Bronchial epithelial cell (primary cell): ENCODE data around the gene GAS5. TPM values are rescaled to one million over a fixed set of nuclear protein-coding genes. Genes with fewer than 3 reads are reported as not detected.

Source experiments
- DNase-seq: peaks from one replicate; pipeline ENCODE4 v3.0.0-alpha.2; 2010; ENCODE audit warnings: low read depth
- FAIRE-seq: peaks from 2 replicates; lab custom pipeline; 2011; peaks lifted over from hg19 to GRCh38; lab: Jason Lieb, UNC
- H3K27me3 ChIP-seq: 2 replicates; pipeline ENCODE4 v1.5.1; 2011; ENCODE audit warnings: low read length; ENCODE audit not compliant: control insufficient read depth, insufficient read depth
- H3K36me3 ChIP-seq: 2 replicates; pipeline ENCODE4 v1.5.1; 2011; ENCODE audit warnings: low read length; ENCODE audit not compliant: control insufficient read depth, insufficient read depth
- H3K4me3 ChIP-seq: 2 replicates; pipeline ENCODE4 v1.5.1; 2011; ENCODE audit warnings: mild to moderate bottlenecking, low read depth, low read length, control low read depth
- CTCF ChIP-seq: IDR thresholded peaks from 2 replicates; pipeline ENCODE4 v1.5.1; 2011; ENCODE audit warnings: mild to moderate bottlenecking, moderate library complexity, low read length, control low read depth, inconsistent platforms; ENCODE audit not compliant: insufficient read depth, severe bottlenecking
- total RNA-seq: library from RNA; depleted of rRNA; stranded (reverse); fragments of >200 nt; gene quantifications from 2 replicates; pipeline ENCODE4 v1.2.1, GENCODE V29; 2014

Gene GAS5
- 955 and 2,584 TPM in 2 replicates for total RNA-seq

- peaks cover 16% of the 10 kb centered on the region for H3K36me3 ChIP-seq
- peak within 1 kb of the TSS; percentile 70 for H3K4me3 ChIP-seq
- TF ChIP-seq CTCF, result no peak
- H3K27me3 ChIP-seq, result no peaks in the 10 kb centered on the region
- DNase-seq (peak; percentile 98), FAIRE-seq (peak; percentile 18)
These were observed at the start of gene GAS5 for GRCh38 chr1:173867753-173868265. Gene GAS5, minus strand, starts transcription at chr1:173867989.

GRCh38 chr1:173917149-173917548 is 49.4 kb upstream of the GAS5 start, which contains the start of gene SERPINC1:
Gene SERPINC1, minus strand, starts transcription at chr1:173917327. Its CDS starts 68 bp downstream, at chr1:173917259.
- Histone ChIP-seq H3K36me3 (no peaks in the 10 kb centered on the region), H3K4me3 (no peak within 1 kb of the TSS), H3K27me3 (no peaks in the 10 kb centered on the region)
- TF ChIP-seq CTCF, result no peak
- no peak for FAIRE-seq
- no peak for DNase-seq

GRCh38 chr1:173916667-173917066 is 48.9 kb upstream of the GAS5 start:
- no peaks in the 10 kb centered on the region for H3K27me3 ChIP-seq
- no peak for FAIRE-seq
- no peaks in the 10 kb centered on the region for H3K36me3 ChIP-seq
- no peak for DNase-seq
- no peak overlapping the region for H3K4me3 ChIP-seq
- no peak for TF ChIP-seq CTCF

- Histone ChIP-seq H3K36me3 (no peaks in the 10 kb centered on the region), H3K4me3 (no peak overlapping the region), H3K27me3 (no peaks in the 10 kb centered on the region)
- FAIRE-seq (no peak), DNase-seq (no peak)
- TF ChIP-seq CTCF, result no peak
These were observed 47.8 kb upstream of the GAS5 start for GRCh38 chr1:173915596-173915995.

GRCh38 chr1:173914366-173914871 is 46.6 kb upstream of the GAS5 start:
- Histone ChIP-seq H3K4me3 (no peak overlapping the region), H3K36me3 (no peaks in the 10 kb centered on the region), H3K27me3 (no peaks in the 10 kb centered on the region)
- TF ChIP-seq CTCF, result peak; percentile 73
- DNase-seq, result peak; percentile 33
- FAIRE-seq, result no peak

- Histone ChIP-seq H3K36me3 (no peaks in the 10 kb centered on the region), H3K4me3 (no peak overlapping the region), H3K27me3 (no peaks in the 10 kb centered on the region)
- FAIRE-seq, result no peak
- DNase-seq, result no peak
- TF ChIP-seq CTCF, result no peak
These were observed 45.3 kb upstream of the GAS5 start for GRCh38 chr1:173913111-173913510.
